Measurements from ENCODE around the gene MGLL.

- TF ChIP-seq EZH2 (IDR thresholded peaks at IDR 0.05; ENCODE audit: borderline replicate concordance, low read length) (no peak), CTCF (IDR thresholded peaks at IDR 0.05; ENCODE audit: low read length) (no peak)
Measured at GRCh38 chr3:127728417-127729015, 93.8 kb downstream of the MGLL start.

Measured in OCI-LY1 (cell line).